Measurements from ENCODE around the gene ALPG.

DNA sequence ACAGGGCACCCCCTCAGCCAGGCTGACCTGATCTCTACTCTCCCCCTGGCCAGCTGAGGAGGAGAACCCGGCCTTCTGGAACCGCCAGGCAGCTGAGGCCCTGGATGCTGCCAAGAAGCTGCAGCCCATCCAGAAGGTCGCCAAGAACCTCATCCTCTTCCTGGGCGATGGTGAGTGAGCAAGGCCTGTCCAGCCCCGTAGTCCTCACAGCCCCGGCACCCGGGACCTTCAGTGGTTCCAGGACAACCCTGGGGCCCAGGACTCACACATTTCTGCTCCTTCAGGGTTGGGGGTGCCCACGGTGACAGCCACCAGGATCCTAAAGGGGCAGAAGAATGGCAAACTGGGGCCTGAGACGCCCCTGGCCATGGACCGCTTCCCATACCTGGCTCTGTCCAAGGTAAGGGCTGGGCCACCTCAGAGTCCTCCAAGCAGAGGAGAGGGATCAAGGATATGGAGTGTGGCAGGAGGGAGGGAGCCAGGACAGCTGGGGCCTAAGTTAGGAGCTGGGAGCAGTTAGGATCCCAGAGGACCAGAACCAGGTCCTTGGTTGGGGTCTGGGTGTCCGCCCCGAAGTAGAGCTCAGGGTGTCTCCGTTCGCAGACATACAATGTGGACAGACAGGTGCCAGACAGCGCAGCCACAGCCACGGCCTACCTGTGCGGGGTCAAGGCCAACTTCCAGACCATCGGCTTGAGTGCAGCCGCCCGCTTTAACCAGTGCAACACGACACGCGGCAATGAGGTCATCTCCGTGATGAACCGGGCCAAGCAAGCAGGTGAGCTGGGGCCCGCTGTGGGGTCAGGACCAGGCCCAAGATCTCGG, 49.9 kb downstream of the ALPG start:
- TF ChIP-seq TBL1XR1 (IDR thresholded peaks at IDR 0.05; ENCODE audit: low read depth, low read length) = no peak
- TF ChIP-seq FOXK2 (IDR thresholded peaks at IDR 0.05) = no peak
- TF ChIP-seq, protein P1, sequence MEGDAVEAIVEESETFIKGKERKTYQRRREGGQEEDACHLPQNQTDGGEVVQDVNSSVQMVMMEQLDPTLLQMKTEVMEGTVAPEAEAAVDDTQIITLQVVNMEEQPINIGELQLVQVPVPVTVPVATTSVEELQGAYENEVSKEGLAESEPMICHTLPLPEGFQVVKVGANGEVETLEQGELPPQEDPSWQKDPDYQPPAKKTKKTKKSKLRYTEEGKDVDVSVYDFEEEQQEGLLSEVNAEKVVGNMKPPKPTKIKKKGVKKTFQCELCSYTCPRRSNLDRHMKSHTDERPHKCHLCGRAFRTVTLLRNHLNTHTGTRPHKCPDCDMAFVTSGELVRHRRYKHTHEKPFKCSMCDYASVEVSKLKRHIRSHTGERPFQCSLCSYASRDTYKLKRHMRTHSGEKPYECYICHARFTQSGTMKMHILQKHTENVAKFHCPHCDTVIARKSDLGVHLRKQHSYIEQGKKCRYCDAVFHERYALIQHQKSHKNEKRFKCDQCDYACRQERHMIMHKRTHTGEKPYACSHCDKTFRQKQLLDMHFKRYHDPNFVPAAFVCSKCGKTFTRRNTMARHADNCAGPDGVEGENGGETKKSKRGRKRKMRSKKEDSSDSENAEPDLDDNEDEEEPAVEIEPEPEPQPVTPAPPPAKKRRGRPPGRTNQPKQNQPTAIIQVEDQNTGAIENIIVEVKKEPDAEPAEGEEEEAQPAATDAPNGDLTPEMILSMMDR (IDR thresholded peaks at IDR 0.05 in 2 of 3, conservative IDR thresholded peaks at IDR 0.05 in 1 of 3; ENCODE audit: control insufficient read depth in 2 of 3, extremely low read depth in 1 of 3, insufficient read depth in 1 of 3, low read depth in 3 of 3, low read length in 3 of 3) = no peak
- TF ChIP-seq DPF2 (IDR thresholded peaks at IDR 0.05) = no peak
- TF ChIP-seq, protein P2, sequence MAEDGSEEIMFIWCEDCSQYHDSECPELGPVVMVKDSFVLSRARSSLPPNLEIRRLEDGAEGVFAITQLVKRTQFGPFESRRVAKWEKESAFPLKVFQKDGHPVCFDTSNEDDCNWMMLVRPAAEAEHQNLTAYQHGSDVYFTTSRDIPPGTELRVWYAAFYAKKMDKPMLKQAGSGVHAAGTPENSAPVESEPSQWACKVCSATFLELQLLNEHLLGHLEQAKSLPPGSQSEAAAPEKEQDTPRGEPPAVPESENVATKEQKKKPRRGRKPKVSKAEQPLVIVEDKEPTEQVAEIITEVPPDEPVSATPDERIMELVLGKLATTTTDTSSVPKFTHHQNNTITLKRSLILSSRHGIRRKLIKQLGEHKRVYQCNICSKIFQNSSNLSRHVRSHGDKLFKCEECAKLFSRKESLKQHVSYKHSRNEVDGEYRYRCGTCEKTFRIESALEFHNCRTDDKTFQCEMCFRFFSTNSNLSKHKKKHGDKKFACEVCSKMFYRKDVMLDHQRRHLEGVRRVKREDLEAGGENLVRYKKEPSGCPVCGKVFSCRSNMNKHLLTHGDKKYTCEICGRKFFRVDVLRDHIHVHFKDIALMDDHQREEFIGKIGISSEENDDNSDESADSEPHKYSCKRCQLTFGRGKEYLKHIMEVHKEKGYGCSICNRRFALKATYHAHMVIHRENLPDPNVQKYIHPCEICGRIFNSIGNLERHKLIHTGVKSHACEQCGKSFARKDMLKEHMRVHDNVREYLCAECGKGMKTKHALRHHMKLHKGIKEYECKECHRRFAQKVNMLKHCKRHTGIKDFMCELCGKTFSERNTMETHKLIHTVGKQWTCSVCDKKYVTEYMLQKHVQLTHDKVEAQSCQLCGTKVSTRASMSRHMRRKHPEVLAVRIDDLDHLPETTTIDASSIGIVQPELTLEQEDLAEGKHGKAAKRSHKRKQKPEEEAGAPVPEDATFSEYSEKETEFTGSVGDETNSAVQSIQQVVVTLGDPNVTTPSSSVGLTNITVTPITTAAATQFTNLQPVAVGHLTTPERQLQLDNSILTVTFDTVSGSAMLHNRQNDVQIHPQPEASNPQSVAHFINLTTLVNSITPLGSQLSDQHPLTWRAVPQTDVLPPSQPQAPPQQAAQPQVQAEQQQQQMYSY (CRISPR knock-in tag; IDR thresholded peaks at IDR 0.05) = no peak
- TF ChIP-seq SP1 (IDR thresholded peaks at IDR 0.05; ENCODE audit: low read depth, low read length) = no peak
- TF ChIP-seq GATAD2B (conservative IDR thresholded peaks at IDR 0.05; ENCODE audit: low read depth) = no peak
- no peak for TF ChIP-seq TCF7 (IDR thresholded peaks at IDR 0.05; ENCODE audit: borderline replicate concordance)
- no peak for TF ChIP-seq HDGF (IDR thresholded peaks at IDR 0.05)
- TF ChIP-seq POLR2A (IDR thresholded peaks at IDR 0.05; ENCODE audit: low read depth, low read length) = no peak
- TF ChIP-seq ZSCAN29 (IDR thresholded peaks at IDR 0.05) = no peak
- no peak for TF ChIP-seq EZH2 (IDR thresholded peaks at IDR 0.05; ENCODE audit: borderline replicate concordance, control insufficient read depth, low read depth, low read length)
- no peak for TF ChIP-seq NR2C2 (IDR thresholded peaks at IDR 0.05; ENCODE audit: borderline replicate concordance, control insufficient read depth, insufficient read length, low read depth)

Data from GM12878 (cell line).